HEK293T (cell line): ENCODE results near the gene HSD17B12.

ENCODE experiments used
- CTCF ChIA-PET: fragments of 350-600 bp; formaldehyde crosslinking; extraction: SDS; loops from one replicate; lab custom pipeline; 2021; ENCODE audit warnings: antibody characterized with exemption, inconsistent platforms; lab: Yijun Ruan, JAX
- POLR2A ChIA-PET: fragments of 350-600 bp; formaldehyde crosslinking; extraction: SDS; loops from one replicate; lab custom pipeline; 2020; ENCODE audit warnings: antibody characterized with exemption, inconsistent platforms; lab: Yijun Ruan, JAX
- DNase-seq: peaks from one replicate; pipeline ENCODE4 v3.0.0; 2012; ENCODE audit warnings: mixed read lengths; ENCODE audit errors: extremely low spot score
- ARNT ChIP-seq: fragments of 450-650 bp; IDR thresholded peaks from 2 replicates; pipeline ENCODE4 v1.6.1; 2017; ENCODE audit warnings: mild to moderate bottlenecking
- BHLHE40 ChIP-seq: fragments of 450-650 bp; IDR thresholded peaks from 2 replicates; pipeline ENCODE4 v1.6.1; 2016; ENCODE audit warnings: mild to moderate bottlenecking, moderate library complexity, borderline replicate concordance
- CTBP1 ChIP-seq: fragments of 450-650 bp; IDR thresholded peaks from 2 replicates; pipeline ENCODE4 v1.6.1; 2016; ENCODE audit warnings: borderline replicate concordance
- ELF4 ChIP-seq: fragments of 450-650 bp; IDR thresholded peaks from 2 replicates; pipeline ENCODE4 v1.6.1; 2017; ENCODE audit warnings: antibody characterized with exemption
- FOXA1 ChIP-seq: fragments of 450-650 bp; IDR thresholded peaks from 2 replicates; pipeline ENCODE4 v1.6.1; 2016; ENCODE audit warnings: mild to moderate bottlenecking
- FOXK2 ChIP-seq: fragments of 450-650 bp; IDR thresholded peaks from 2 replicates; pipeline ENCODE4 v1.6.1; 2016; ENCODE audit warnings: mild to moderate bottlenecking
- FOXM1 ChIP-seq: fragments of 450-650 bp; IDR thresholded peaks from 2 replicates; pipeline ENCODE4 v1.6.1; 2017; ENCODE audit warnings: mild to moderate bottlenecking, borderline replicate concordance
- HDGF ChIP-seq: fragments of 450-650 bp; IDR thresholded peaks from 2 replicates; pipeline ENCODE4 v1.6.1; 2017; ENCODE audit warnings: antibody characterized with exemption, borderline replicate concordance
- L3MBTL2 ChIP-seq: fragments of 450-650 bp; conservative IDR thresholded peaks from 2 replicates; pipeline ENCODE4 v1.6.1; 2016; ENCODE audit warnings: mild to moderate bottlenecking
- LEF1 ChIP-seq: fragments of 450-650 bp; IDR thresholded peaks from 2 replicates; pipeline ENCODE4 v1.6.1; 2017; ENCODE audit warnings: mild to moderate bottlenecking, borderline replicate concordance
- NFRKB ChIP-seq: fragments of 450-650 bp; IDR thresholded peaks from 2 replicates; pipeline ENCODE4 v1.6.1; 2016; ENCODE audit warnings: mild to moderate bottlenecking, moderate library complexity
- SP1 ChIP-seq: fragments of 450-650 bp; IDR thresholded peaks from 2 replicates; pipeline ENCODE4 v1.6.1; 2017
- SUZ12 ChIP-seq: fragments of 450-650 bp; IDR thresholded peaks from 2 replicates; pipeline ENCODE4 v1.6.1; 2016; ENCODE audit warnings: mild to moderate bottlenecking
- TARDBP ChIP-seq: fragments of 450-650 bp; IDR thresholded peaks from 2 replicates; pipeline ENCODE4 v1.6.1; 2016
- ZNF384 ChIP-seq: fragments of 450-650 bp; IDR thresholded peaks from 2 replicates; pipeline ENCODE4 v1.6.1; 2016
- TF ChIP-seq, protein P1 (sequence below): fragments of 450-650 bp; IDR thresholded peaks from 2 replicates; pipeline ENCODE4 v1.6.1; 2016

HSD17B12 gene

DNA sequence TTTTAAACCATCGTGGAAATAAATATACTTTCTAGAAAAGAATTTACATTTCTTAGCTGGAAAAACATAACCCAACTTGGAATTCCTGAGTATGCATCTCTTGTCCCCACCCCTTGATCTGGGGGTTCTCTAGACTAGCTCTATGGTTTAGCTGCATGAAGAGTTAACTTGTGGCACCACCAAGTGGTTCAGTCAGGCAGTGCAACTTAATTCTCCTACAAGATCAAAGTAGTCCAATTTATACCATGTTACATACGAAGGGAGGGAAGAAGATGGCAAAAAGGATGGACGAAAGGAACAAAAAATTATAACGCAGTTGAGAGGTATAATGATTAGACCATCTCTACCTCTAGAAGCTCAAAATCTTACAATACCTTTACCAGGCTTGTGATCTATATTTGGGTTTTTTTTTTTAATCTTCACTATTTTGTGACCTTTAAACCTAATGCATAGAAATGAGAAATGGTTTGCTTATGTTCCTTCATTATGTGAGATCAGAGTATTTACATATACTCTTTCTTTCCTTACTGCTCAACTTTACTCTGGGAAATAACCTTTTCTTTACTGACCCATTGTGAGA is 171.6 kb downstream of the HSD17B12 start:
- peak; percentile 62 for DNase-seq
- POLR2A ChIA-PET = no interaction called here
- TF ChIP-seq, protein P1, sequence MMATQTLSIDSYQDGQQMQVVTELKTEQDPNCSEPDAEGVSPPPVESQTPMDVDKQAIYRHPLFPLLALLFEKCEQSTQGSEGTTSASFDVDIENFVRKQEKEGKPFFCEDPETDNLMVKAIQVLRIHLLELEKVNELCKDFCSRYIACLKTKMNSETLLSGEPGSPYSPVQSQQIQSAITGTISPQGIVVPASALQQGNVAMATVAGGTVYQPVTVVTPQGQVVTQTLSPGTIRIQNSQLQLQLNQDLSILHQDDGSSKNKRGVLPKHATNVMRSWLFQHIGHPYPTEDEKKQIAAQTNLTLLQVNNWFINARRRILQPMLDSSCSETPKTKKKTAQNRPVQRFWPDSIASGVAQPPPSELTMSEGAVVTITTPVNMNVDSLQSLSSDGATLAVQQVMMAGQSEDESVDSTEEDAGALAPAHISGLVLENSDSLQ = no peak
- TF ChIP-seq BHLHE40 (no peak), FOXM1 (no peak), FOXA1 (no peak), FOXK2 (no peak), TARDBP (no peak), NFRKB (no peak)
- CTCF ChIA-PET = interaction anchor here (0.6 to 1.6 kb wide), 9 partner anchors 12 to 1219 kb away, joined by 3 to 13 read pairs (median 3); no protein-coding TSS in a partner anchor

DNA sequence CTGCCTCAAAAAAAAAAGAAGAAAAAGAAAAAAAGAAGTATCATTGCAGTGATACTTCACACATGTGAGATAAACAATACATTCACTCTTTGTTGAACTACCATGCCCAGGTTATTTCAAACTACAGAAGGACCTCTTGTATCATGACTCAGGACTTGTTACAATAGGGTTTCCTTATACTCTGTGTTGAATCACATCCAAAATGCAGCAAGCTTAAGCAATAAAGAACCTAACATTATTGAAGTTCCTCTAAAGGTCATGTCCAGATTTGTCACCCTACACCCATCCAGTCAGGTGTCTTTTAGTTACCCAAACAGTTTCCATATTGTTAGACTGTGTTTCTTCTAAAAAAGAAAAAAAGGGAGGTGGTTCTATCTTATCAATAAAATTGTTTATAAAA is 173.2 kb downstream of the HSD17B12 start:
- CTCF ChIA-PET = interaction anchor here (0.6 kb wide), 2 partner anchors 17 to 125 kb away, joined by 3 to 6 read pairs; no protein-coding TSS in a partner anchor

DNA sequence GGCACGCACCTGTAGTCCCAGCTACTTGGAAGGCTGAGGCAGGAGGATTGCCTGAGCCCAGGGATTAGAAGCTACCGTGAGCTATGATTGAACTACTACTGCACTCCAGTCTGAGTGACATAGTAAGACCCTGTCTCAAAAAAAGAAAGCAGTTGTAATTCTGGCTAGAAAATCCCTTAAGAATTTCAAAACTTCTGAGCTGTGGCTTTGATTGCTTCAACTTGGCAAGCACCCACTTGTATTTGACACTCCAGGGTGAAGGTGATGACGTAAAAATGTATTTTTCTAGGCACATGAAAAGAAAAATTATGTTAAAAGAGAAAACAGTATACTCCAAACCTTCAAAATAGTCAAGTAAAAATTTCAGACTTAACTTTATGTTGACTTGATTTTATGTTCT is 176.5 kb downstream of the HSD17B12 start:
- CTCF ChIA-PET = interaction anchor here (0.8 to 1.5 kb wide), 2 partner anchors 30 to 284 kb away, joined by 3 read pairs; no protein-coding TSS in a partner anchor
- TF ChIP-seq ZNF384 (no peak), ARNT (no peak), FOXA1 (no peak), NFRKB (no peak), SP1 (no peak), FOXK2 (no peak), LEF1 (no peak)
- TF ChIP-seq, protein P1 = no peak
- POLR2A ChIA-PET = interaction anchor here (0.9 kb wide), 1 partner anchor 24 kb away, joined by 3 read pairs; the partner anchor contains the start of gene ALKBH3
- DNase-seq = no peak

More for the DNA sequence above, 173.2 kb downstream of the HSD17B12 start:
- POLR2A ChIA-PET = no interaction called here
- no peak for DNase-seq
- TF ChIP-seq SUZ12 (no peak), LEF1 (no peak), FOXK2 (no peak), FOXM1 (no peak)
- TF ChIP-seq, protein P1 = no peak

DNA sequence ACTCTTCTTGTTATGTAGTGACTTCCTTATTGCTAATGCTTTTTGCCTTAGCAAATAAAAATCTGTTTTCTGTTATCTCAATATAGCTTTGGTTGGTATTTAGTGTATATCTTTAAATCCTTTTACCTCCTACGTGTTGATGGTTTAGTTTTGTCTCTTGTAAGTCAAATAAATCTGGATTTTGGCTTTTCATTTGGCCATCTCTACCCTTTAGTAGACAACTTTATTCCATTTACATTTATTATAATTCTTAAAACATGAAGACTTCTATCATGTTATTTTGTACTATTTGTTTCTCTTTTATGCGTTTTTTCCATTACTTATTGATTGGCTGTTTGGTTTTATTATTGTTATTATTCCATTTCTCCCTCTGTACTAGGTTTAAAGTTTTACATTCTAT is 180.6 kb downstream of the HSD17B12 start:
- ChIA-PET POLR2A (no interaction called here), CTCF (no interaction called here)
- TF ChIP-seq FOXA1 (no peak), TARDBP (no peak), SP1 (no peak), L3MBTL2 (no peak), ZNF384 (no peak), FOXM1 (no peak)
- no peak for DNase-seq

DNA sequence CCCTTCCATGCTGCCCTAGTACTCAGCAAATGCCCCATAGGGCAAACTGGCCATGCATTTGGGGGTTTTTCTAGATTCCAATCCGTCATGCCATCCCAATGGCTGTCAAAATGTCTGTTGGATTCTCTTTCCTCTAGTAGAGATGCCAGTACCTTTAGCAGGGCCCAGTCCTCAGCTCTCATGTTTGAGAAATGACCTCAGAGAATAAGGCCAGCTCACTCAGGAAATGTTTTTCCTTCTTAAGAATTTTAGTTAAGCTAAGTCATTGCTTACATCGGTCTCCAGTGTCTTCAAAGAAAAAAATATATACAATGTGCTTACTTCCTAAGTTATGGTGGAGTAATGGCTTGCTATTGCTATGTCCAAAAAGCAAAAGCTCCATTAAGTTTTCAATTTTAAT is 186.0 kb downstream of the HSD17B12 start:
- ChIA-PET POLR2A (no interaction called here), CTCF (no interaction called here)
- no peak for DNase-seq
- TF ChIP-seq BHLHE40 = no peak
- no peak for TF ChIP-seq FOXM1
- TF ChIP-seq ELF4 = no peak
- no peak for TF ChIP-seq FOXK2
- TF ChIP-seq CTBP1 = no peak
- TF ChIP-seq L3MBTL2 = no peak
- TF ChIP-seq, protein P1 = no peak
- TF ChIP-seq TARDBP = no peak
- TF ChIP-seq SUZ12 = no peak
- no peak for TF ChIP-seq ZNF384
- TF ChIP-seq LEF1 = no peak
- no peak for TF ChIP-seq NFRKB
- TF ChIP-seq SP1 = no peak

DNA sequence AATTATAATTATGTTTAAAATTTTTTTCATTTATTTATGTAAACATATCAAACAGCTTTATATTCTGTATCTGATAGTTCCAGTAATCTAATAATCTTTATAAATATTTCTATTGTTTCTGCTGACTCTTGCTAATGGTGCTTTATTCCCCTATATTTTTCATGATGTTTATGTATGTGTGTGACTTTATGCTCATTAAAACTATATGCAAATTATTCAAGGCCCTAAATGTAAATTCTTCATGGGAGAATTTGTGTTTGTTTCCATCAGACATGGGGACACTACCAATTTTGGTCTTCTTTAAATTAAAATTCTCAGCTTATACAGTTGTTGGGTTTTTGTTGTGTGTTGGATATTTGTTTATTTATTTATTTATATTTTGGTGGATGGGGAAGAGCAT is 186.4 kb downstream of the HSD17B12 start:
- no peak for TF ChIP-seq CTBP1
- TF ChIP-seq FOXA1 = no peak
- no peak for TF ChIP-seq HDGF
- no peak for TF ChIP-seq ARNT
- no peak for TF ChIP-seq FOXM1
- no peak for TF ChIP-seq BHLHE40
- TF ChIP-seq ELF4 = no peak
- no peak for TF ChIP-seq NFRKB
- TF ChIP-seq L3MBTL2 = no peak
- TF ChIP-seq LEF1 = no peak
- no peak for TF ChIP-seq SP1
- no peak for TF ChIP-seq ZNF384
- DNase-seq = no peak
- POLR2A ChIA-PET = no interaction called here
- CTCF ChIA-PET = no interaction called here
